ENCODE results near the gene CADPS. TPM values are rescaled to one million over a fixed set of nuclear protein-coding genes. Genes with fewer than 3 reads are reported as not detected.

The CADPS gene
- total and polyA plus RNA-seq, 11 donors = 3.6 to 37.8 (median 12.9) TPM

DNA sequence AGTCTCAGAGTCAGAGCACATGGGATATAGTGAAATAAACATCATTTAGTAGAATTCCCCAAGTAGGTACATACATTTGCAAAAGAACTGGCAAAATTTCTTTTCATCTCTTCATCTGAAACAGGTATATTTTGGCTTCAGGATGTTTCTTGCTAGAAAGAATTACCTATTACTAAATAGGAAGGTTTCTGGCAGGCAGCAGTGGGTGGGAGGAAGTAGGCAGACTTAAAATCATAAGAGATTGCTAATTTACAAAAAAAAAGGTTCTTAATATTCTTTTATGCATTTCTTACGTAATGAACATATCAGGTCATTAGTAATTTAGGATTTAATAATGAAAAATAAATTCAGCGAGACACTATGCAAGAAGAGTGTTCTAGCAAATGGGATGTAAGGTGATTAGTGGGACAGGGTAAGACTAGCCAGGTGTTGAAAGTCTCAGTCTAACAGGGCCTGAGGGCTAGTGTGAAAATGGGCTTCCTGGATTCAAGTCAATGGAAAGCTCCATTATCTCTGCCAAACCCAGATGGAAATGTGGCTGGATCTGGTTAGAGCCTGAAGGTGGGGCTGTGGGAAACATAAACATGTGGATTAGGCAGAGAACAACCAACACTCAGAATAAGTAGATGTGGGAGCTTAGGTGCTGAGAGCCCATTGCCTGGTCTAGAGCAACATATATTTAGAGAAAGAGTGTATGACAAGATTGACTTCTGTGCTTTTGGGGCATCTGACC is 374.5 kb downstream of the CADPS start:
- H3K27ac ChIP-seq = no peak overlapping the region
- 85 to 91% (median 88%) methylated on average over 2 of the region's 2 CpGs for WGBS, 4 donors
- no peak for TF ChIP-seq POLR2A (IDR thresholded peaks at IDR 0.05)
- TF ChIP-seq, protein P1, sequence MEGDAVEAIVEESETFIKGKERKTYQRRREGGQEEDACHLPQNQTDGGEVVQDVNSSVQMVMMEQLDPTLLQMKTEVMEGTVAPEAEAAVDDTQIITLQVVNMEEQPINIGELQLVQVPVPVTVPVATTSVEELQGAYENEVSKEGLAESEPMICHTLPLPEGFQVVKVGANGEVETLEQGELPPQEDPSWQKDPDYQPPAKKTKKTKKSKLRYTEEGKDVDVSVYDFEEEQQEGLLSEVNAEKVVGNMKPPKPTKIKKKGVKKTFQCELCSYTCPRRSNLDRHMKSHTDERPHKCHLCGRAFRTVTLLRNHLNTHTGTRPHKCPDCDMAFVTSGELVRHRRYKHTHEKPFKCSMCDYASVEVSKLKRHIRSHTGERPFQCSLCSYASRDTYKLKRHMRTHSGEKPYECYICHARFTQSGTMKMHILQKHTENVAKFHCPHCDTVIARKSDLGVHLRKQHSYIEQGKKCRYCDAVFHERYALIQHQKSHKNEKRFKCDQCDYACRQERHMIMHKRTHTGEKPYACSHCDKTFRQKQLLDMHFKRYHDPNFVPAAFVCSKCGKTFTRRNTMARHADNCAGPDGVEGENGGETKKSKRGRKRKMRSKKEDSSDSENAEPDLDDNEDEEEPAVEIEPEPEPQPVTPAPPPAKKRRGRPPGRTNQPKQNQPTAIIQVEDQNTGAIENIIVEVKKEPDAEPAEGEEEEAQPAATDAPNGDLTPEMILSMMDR (IDR thresholded peaks at IDR 0.05) = no peak
- H3K27me3 ChIP-seq = no peaks in the 10 kb centered on the region
- H3K36me3 ChIP-seq = no peaks in the 10 kb centered on the region
- peaks cover 0 to 11% (median 0%) of the 10 kb centered on the region in 12 donors for H3K4me1 ChIP-seq
- ATAC-seq (no peak), DNase-seq (no peak)
- intact Hi-C loops (cut with DNase I) = no loop called here
- H3K4me3 ChIP-seq = no peak overlapping the region
- H3K9me3 ChIP-seq = no peaks in the 10 kb centered on the region

DNA sequence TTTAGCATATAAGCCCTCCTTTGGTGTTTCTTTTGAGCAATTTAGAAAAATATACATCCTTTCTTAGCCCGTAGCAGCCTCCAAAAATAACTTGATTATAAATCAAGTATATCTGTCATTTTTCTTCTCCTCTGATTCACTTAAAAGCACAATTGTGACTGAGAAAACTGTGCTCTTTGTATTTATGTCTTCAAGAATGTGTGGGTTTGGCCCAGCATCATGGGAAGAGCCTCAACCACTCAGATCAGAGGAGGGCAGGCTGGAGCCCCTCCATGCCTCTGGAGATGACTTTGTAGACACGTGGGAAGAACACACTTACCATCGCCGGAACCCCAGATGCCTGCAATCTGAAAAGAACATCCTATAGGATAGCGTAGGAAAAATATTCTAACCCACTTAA is 378.1 kb downstream of the CADPS start:
- 70 to 81% (median 81%) methylated on average over 5 of the region's 5 CpGs for WGBS, 4 donors

DNA sequence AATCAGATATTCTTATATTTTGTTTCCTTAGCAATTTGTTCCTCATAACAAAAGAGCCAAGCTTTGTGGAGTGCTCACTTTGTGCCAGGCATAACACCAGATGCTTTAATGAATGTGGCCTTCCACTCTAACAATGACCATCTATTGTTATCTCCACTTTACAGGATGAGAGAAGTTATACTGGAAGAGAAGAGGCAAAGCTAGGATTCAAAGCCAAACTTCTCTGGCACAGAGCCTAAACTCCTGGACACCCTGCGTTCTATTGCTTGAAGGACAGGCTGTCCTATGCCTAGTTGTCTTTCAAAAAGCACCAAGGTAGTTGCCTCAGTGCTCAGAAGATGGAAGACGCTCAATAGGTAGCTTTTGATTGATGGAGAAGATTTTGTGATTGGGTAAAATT is 378.7 kb downstream of the CADPS start:
- 51 to 55% (median 53%) methylated on average over 2 of the region's 2 CpGs for whole genome bisulfite sequencing, 4 donors
- intact Hi-C loops (cut with DNase I) = no loop called here

More for the DNA sequence above, 378.1 kb downstream of the CADPS start:
- intact Hi-C loops (cut with DNase I) = no loop called here
- Histone ChIP-seq H3K36me3 (no peaks in the 10 kb centered on the region), H3K4me1 (peaks cover 0 to under 1% (median 0%) of the 10 kb centered on the region in 12 donors), H3K9me3 (no peaks in the 10 kb centered on the region), H3K27ac (no peak overlapping the region), H3K27me3 (no peaks in the 10 kb centered on the region), H3K4me3 (no peak overlapping the region)
- TF ChIP-seq POLR2A (IDR thresholded peaks at IDR 0.05) = no peak
- TF ChIP-seq, protein P1 (IDR thresholded peaks at IDR 0.05) = no peak
- DNase-seq = no peak
- no peak for ATAC-seq

DNA sequence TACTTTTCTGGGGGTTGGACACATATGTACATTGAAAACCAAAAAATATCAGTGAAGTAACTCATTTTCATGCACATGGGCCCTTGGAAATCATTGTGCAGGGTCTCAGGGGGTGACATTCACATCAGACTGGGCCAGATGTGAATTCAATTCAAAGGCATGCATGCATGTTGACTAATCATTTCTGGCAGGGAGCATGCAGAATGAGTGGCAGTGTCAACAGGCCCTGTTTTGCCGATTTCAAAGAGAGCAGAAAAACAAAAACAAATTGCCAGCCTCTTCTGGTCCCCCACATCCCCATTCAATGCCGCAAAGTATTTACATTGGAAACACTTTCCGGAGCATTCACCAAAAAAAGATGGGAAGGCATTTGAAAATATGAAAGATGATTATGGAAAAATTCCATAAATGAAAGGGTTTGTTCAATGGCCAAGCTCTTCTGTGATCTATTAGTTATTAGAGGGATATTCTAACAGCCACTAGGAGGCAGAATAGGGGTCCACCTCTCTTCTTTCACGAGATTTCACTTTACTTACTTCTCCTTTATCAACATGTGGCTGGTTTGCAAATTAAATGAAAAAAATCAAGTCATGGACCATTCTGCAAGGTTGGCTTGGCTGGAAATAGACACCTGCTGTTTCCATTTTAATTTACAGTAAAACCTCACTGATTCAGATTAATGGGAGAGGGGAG is 382.0 kb downstream of the CADPS start:
- Histone ChIP-seq H3K27ac (no peak overlapping the region), H3K27me3 (no peaks in the 10 kb centered on the region), H3K4me1 (no peaks in the 10 kb centered on the region), H3K36me3 (no peaks in the 10 kb centered on the region), H3K9me3 (no peaks in the 10 kb centered on the region), H3K4me3 (no peak overlapping the region)
- 68 to 77% (median 74%) methylated on average over 4 of the region's 4 CpGs for WGBS, 4 donors
- TF ChIP-seq POLR2A (IDR thresholded peaks at IDR 0.05) = no peak
- TF ChIP-seq, protein P1 (IDR thresholded peaks at IDR 0.05) = no peak
- ATAC-seq (no peak), DNase-seq (no peak)
- intact Hi-C loops (cut with DNase I) = no loop called here

More for the DNA sequence above, 378.7 kb downstream of the CADPS start:
- H3K9me3 ChIP-seq = no peaks in the 10 kb centered on the region
- H3K36me3 ChIP-seq = no peaks in the 10 kb centered on the region
- DNase-seq (peak in 2 of 5 donors; percentile 10 to 37), ATAC-seq (peak in 3 of 4 donors; percentile 28 to 89 (median 45))
- H3K27ac ChIP-seq = no peak overlapping the region
- no peak overlapping the region for H3K4me3 ChIP-seq
- TF ChIP-seq POLR2A (IDR thresholded peaks at IDR 0.05) = no peak
- TF ChIP-seq, protein P1 (IDR thresholded peaks at IDR 0.05) = no peak
- H3K4me1 ChIP-seq = no peaks in the 10 kb centered on the region
- H3K27me3 ChIP-seq = no peaks in the 10 kb centered on the region
